ENCODE measurements around the gene MSI2. TPM values are rescaled to one million over a fixed set of nuclear protein-coding genes. Genes with fewer than 3 reads are reported as not detected.

The MSI2 gene
- total RNA-seq, 1 donor from 2014 or later = 30.4 TPM

- no peak for ATAC-seq
Measured at GRCh38 chr17:57513569-57513968, 257.2 kb downstream of the MSI2 start.

- ATAC-seq = no peak
Measured at GRCh38 chr17:57514614-57515013, 258.3 kb downstream of the MSI2 start.

GRCh38 chr17:57515662-57516211 lies 259.4 kb downstream of the MSI2 start:
- ATAC-seq = no peak

- ATAC-seq = no peak
Measured at GRCh38 chr17:57516290-57517230, 260.2 kb downstream of the MSI2 start.

- ATAC-seq = no peak
Measured at GRCh38 chr17:57517273-57517631, 260.9 kb downstream of the MSI2 start.

- no peak for ATAC-seq
Measured at GRCh38 chr17:57517632-57518456, 261.5 kb downstream of the MSI2 start.

GRCh38 chr17:57518587-57519581 lies 262.6 kb downstream of the MSI2 start:
- ATAC-seq = peak; percentile 90

- ATAC-seq = no peak
Measured at GRCh38 chr17:57519800-57520199, 263.5 kb downstream of the MSI2 start.

GRCh38 chr17:57521606-57522005 lies 265.3 kb downstream of the MSI2 start:
- ATAC-seq = no peak

GRCh38 chr17:57522042-57523005 lies 266.0 kb downstream of the MSI2 start:
- no peak for ATAC-seq

- ATAC-seq = peak; percentile 89
Measured at GRCh38 chr17:57523926-57524632, 267.8 kb downstream of the MSI2 start.

- ATAC-seq = no peak
Measured at GRCh38 chr17:57524839-57525568, 268.7 kb downstream of the MSI2 start.

- ATAC-seq = no peak
Measured at GRCh38 chr17:57527221-57528057, 271.1 kb downstream of the MSI2 start.

- ATAC-seq = no peak
Measured at GRCh38 chr17:57528058-57528451, 271.7 kb downstream of the MSI2 start.

GRCh38 chr17:57530026-57530425 lies 273.7 kb downstream of the MSI2 start:
- no peak for ATAC-seq

GRCh38 chr17:57530508-57530907 lies 274.2 kb downstream of the MSI2 start:
- no peak for ATAC-seq

- no peak for ATAC-seq
Measured at GRCh38 chr17:57531078-57531477, 274.8 kb downstream of the MSI2 start.
